ENCODE measurements around the gene EAF1.
"Not testable (repeated sequence)": the region's sequence is repeated elsewhere in the genome, so short reads cannot be mapped to it uniquely, and the experiment has no call there.

The EAF1 gene

DNA sequence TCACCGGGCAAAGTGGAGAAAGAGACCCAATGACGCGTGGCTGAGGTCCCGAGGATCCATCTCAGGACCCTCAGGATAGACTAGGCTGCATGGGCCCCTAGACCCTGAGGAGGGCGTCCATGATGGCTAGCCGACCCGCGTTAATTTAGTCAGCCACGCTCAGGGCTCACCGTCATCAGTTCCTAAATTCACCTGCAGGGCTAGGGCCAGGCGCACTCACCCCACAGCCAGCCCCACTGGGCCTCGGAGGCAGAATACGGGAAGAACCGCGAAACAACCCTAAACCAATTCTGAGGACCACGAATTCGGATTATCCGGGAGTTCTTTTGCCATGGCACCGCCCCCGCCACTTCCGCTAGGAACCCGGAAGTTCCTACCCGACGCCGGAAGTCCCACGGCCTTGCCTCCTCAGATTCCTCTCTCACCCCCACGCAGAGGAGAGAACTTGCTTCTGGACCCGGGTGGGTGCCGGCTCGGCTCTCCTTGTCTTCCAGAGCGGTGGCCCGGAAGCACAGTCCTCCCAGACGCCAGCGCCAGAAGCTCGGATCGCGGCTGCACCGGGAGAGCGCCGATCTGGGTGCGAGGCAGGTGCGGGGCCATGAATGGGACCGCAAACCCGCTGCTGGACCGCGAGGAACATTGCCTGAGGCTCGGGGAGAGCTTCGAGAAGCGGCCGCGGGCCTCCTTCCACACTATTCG lies at the start of gene EAF1, which contains the start of gene METTL6:
Gene EAF1, plus strand, starts transcription at position 417 of the 699 bp plus-strand sequence. Its CDS starts 182 bp downstream, at position 599.
Gene METTL6, minus strand, starts transcription at position 363 of the 699 bp plus-strand sequence. CDS start 1,033 bp downstream, outside the sequence.
- DNase-seq: peak; percentile 76 to 84

GRCh38 chr3:15377961-15378791 lies 49.2 kb upstream of the EAF1 start:
- peak; percentile 85 to 95 for DNase-seq

DNA sequence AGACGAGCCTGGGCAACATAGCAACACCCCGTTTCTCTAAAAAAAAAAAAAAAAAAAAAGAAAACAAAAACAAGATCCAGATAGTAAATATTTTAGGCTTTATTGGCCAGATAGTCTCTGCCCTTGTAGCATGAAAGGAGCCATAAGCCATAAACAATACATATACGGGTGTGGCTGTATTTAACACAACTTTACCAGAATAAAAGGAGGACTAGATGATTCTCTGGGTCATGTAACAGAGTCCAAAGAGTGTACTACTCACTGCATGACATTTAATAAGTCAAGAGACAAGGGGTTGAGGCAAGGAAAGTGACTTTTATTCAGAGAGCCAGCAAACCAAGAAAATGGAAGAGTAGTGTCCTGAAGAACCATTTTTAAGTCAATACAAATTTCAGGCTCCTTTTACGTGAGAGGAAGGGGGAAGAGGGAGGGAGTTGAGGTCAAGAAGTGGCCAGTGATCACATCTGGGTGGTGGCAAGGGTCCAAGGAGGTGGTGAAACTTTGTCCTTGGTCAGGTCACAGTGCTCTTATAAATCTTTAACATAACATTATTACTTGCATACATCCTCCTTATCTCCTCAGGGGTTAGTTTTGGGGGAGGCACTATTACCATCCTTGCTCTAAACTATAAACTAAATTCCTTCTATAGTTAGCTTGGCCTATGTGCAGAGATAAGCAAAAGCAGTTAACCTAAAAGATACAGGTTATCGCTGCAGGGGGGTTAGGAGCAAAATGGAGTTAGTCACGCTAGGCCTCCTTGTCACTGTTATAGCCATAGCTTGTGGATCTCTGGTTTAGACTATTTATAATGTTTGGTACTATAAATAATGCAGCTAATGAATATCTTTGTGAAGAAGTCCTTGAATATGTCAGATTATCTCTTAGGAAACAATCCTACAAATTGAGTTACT lies 46.2 kb upstream of the EAF1 start:
- DNase-seq: no peak

- DNase-seq: no peak
These were observed 44.9 kb upstream of the EAF1 start for GRCh38 chr3:15382405-15382923.

DNA sequence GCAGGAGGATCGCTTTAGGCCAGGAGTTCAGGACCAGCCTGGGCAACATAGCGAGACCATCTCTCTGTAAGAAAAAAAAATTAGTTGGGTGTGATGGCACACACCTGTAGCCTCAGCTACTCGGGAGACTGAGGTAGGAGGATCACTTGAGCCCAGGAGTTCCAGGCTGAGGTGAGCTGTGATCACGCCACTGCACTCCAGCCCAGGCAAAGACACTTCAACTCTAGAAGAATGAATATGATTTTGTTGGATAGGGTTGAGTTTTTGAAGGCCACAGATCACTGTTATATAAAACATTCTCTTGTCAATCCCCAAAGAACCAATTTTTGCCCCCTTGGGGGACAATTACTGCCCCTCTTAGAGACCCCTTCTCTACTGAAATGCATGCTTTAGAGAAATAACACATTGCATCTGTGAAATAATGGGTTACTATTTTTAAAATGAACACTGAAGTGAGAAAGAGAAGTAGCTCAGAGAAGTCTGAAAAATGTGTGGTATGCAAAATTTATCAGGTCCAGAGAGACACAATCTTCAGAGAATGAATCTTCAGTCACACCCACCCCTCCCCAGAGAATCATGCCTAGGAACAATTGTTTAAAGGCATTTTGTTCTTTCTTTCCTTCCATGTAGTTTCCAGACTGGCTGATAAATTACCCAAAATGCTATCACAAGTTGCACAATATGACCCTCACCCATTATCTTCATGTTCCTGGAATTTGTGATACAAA lies 42.7 kb upstream of the EAF1 start:
- no peak for DNase-seq

DNA sequence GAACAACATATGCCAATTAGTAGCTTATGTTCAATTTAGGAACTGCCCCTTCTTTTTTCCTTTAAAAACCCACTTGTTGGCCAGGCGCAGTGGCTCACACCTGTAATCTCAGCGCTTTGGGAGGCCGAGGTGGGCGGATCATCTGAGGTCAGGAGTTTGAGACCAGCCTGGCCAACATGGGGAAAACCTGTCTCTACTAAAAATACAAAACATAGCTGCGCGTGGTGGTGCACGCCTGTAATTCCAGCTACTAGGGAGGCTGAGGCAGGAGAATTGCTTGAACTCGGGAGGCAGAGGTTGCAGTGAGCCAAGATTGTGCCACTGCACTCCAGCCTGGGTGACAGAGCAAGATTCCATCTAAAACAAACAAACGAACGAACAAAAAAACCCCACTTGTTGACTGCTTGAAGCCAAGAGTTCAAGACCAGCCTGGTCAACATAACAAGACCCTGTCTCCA lies 42.1 kb upstream of the EAF1 start:
- DNase-seq: not testable (repeated sequence)

DNA sequence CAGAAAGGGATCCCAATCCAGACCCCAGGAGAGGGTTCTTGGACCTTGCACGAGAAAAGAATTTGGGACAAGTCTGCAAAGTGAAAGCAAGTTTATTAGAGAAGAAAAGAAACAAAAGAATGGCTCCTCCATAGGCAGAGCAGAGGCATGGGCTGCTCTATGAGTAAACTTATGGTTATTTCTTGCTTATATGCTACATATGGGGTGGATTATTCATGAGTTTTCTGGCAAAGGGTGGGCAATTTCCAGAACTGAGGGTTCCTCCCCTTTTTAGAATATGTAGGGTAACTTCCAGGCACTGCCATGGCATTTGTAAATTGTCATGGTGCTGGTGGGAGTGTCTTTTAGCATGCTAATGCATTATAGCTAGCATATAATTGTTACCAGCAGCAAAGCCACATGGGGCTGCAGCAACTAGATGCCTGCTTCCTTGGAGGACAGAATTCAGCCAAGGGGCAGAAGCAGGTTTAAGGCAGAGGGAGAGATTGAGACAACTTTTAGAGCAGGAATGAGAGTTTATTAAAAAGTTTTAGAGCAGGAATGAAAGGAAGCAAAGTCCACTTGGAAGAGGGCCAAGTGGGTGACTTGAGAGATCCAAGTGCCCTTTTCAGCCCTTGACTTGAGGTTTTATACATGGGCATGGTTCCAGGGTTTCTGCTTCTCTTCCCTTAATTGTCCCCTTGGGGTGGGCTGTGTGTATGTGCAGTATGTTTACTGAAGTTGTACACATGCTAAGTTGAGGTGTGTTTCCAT lies 41.3 kb upstream of the EAF1 start:
- no peak for DNase-seq

DNA sequence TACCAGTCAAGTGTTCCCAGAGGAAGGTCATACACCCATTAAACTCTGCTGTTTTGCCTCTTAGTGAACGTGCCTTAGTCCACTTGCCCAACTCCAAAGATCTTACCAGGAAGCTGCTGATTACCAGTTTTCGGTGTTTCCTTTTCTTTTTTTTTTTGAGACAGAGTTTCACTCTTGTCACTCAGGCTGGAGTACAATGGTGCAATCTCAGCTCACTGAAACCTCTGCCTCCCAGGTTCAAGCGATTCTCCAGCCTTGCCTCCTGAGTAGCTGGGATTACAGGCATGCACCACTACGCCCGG lies 40.8 kb upstream of the EAF1 start:
- DNase-seq: not testable (repeated sequence)

DNA sequence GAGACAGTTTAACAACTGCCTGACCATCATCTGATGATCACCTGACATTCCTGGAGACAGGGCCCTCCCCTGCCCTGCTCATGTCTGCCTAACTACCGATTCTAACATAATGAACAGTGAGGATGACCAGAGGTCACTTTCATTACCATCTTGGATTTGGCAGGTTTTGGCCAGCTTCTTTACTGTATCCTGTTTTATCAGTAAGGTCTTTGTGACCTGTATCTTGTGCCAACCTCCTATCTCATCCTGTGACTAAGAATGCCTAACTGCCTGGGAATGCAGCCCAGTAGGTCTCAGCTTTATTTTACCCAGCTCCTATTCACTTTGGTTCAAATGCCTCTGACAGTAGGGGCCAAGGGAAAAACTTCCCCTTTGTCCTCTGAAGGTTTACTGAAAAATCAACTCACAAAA lies 40.2 kb upstream of the EAF1 start:
- no peak for DNase-seq

DNA sequence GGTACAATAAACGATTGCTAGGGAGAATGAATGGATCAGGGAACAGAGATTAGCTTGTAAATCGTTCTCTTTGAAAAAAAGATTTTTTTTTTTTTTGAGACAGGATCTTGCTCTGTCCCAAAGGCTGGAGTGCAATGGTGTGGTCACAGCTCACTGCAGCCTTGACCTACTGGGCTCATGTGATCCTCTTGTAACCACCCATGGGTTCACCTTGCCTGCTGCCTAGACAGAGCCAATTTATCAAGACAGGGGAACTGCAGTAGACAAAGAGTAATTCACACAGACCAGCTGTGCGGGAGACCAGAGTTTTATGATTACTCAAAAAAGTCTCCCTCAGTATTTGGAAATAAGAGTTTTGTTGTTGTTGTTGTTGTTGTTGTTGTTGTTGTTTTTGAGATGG lies 39.7 kb upstream of the EAF1 start:
- DNase-seq: no peak

- not testable (repeated sequence) for DNase-seq
These were observed 39.1 kb upstream of the EAF1 start for GRCh38 chr3:15388335-15388734.

GRCh38 chr3:15390460-15390859 lies 36.9 kb upstream of the EAF1 start:
- no peak for DNase-seq

GRCh38 chr3:15391007-15391406 lies 36.4 kb upstream of the EAF1 start:
- DNase-seq: no peak

DNA sequence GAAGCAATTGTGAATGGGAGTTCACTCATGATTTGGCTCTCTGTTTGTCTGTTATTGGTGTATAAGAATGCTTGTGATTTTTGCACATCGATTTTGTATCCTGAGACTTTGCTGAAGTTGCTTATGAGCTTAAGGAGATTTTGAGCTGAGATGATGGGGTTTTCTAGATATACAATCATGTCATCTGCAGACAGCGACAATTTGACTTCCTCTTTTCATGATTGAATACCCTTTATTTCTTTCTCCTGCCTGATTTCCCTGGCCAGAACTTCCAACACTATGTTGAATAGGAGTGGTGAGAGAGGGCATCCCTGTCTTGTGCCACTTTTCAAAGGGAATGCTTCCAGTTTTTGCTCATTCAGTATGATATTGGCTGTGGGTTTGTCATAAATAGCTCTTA lies 34.1 kb upstream of the EAF1 start:
- DNase-seq: not testable (repeated sequence)

- not testable (repeated sequence) for DNase-seq
These were observed 28.7 kb upstream of the EAF1 start for GRCh38 chr3:15398731-15399133.

- no peak for DNase-seq
These were observed 27.4 kb upstream of the EAF1 start for GRCh38 chr3:15399970-15400369.

DNA sequence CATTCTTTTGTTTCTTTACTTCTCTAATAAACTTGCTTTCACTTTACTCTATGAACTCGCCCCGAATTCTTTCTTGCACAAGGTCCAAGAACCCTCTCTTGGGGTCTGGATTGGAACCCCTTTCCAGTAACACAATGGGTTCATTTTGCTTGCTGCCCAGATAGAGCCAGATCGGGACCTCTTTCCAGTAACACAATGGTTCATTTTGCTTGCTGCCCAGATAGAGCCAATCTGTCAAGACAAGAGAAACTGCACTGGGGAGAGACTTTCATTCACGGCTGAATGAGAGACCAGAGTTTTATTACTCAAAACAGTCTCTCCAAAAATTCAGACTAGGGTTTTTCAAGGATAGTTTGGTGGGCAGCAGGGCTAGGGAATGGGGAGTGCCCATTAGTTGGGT lies 25.5 kb upstream of the EAF1 start:
- no peak for DNase-seq

- DNase-seq: no peak
These were observed 23.9 kb upstream of the EAF1 start for GRCh38 chr3:15403495-15403894.

DNA sequence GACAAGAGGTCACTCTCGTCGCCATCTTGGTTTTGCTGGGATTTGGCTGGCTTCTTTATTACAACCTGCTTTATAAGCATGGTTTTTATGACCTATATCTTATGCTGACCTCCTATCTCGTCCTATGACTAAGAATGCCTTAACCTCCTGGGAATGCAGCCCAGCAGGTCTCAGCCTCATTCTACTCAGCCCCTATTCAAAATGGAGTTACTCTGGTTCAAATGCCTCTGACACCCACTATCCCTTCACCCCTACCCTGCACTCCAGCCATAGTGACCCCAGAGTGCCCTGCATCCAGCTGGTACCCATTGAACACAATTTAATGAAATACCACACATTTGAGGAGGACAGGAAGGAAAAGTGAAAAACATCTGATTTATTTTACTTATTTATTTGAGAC lies 23.4 kb upstream of the EAF1 start:
- DNase-seq: no peak

- DNase-seq: no peak
These were observed 22.6 kb upstream of the EAF1 start for GRCh38 chr3:15404767-15405166.

DNA sequence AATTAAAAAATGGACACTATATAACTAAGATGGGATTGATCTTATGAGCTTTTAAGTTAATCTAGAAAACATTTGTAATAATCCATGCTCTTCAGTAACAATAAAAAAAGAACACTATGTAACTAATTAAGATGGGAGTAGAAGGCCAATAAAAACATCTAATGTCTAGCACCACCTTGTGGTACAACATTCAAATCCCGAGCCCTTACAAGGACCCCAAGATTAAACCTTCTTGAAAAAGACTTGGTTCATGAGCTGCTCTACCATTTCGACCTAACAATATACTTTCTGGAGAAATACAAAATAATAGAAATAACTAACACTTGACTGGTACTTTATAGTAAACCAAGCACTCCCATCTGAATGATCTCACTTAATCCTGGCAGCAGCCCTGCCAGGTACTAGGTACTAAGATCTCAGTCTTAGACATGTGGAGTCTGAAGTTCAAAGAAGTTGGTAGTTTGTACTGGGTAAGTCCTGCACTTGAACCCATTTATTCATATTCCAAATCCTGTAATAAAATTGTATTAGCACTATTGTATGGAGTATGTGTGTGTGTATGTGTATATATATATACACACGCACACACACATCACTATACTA lies 21.8 kb upstream of the EAF1 start:
- DNase-seq: no peak

Data from stimulated activated CD4-positive, alpha-beta T cell treated with anti-CD3 and anti-CD28 coated beads, Interleukin-2, amount 100 ng/mL, for 48 hours (primary cell).